Suppressor macrophage treated with lipopolysaccharide for 1 hour (primary cell): ENCODE measurements around the gene UQCRH.
"Not testable (repeated sequence)": the region's sequence is repeated elsewhere in the genome, so short reads cannot be mapped to it uniquely, and the experiment has no call there.

Experiments used
- DNase-seq, 3 donors: peaks; one replicate each; pipeline ENCODE4 v3.0.0-alpha.2; 2020 to 2022

The UQCRH gene

DNA sequence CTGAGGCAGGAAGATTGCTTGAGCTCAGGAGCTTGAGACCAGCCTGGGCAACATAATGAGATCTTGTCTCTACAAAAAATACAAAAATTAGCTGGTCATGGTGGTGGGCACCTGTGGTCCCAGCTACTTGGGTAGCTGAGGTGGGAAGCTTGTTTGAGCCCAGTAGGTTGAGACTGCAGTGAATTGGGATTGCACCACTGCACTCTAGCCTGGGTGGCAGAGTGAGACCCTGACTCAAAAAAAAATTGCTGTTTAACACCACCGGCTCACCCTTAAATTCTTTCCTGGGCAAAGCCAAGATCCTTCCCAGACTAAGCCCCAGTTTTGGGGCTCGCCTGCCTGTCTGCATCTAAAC is 30.5 kb downstream of the UQCRH start:
- DNase-seq = no peak

DNA sequence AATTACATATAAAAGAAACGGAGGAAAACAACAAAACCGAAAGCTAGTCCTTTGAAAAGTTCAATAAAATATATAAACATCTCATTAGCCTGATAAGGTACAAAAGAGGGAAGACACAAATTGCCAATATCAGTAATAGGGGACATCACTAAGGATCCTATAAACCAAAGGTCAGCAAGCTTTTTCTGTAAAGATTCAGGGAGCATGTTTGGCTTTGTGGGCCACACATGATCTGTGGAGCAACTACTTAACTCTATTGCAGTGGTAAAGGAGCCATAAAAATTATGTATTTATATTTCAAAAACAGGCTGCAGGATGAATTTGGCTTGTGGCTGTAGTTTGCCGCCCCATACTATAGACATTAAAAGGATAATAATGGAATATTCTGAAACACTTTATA is 31.6 kb downstream of the UQCRH start:
- DNase-seq = no peak

DNA sequence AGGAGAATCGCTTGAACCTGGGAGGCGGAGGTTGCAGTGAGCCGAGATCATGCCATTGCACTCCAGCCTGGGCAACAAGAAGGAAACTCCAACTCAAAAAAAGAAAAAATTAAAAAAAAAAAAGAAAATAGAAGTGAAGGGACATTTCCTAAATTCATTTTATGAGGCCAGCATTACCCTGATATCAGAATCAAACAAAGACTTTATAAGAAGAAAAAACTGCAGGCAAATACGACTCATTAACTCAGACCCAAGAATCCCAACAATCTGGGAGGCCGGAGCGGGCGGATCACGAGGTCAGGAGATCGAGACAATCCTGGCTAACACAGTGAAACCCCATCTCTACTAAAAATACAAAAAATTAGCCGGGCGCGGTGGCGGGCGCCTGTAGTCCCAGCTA is 33.9 kb downstream of the UQCRH start:
- DNase-seq = not testable (repeated sequence)

DNA sequence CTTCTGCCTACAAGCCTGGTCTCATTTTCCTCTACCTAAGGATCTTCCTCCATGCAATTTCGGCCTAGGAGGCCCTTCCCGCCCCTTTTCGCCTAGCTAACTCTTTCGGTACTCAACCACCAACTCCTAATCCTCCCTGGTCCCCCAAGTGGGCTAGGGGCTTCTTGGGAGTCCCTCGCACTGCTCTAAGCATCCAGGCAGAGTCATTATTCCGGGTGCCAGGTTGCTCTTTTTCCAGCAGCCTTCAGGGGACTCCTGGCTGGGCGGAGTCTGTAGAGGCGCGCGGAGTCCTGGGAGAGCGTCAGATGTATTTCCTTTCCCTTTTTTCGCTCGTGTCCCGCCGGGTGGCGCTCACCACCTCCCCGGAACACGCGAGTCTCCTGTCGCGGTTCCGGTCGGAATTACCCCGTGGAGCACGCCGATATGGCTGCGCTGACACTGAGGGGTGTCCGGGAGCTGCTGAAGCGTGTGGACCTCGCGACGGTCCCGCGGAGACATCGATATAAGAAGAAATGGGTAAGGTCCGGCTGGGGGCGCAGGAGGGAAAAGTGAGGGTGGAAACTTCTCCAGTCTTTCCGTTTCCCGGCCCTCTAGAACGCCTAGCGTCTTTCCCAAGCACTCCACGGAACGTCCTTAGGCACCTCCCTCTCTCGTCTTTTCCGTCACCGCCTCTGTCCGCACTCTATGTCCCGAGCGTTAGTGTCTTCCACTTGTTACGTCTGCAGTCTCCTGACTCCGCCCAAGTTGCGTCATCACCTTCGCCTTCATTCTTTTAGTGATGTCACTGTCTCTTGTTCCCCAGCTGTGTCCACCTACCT is 37.1 kb downstream of the UQCRH start, which contains the start of gene NSUN4:
TSS of gene NSUN4 (plus strand) at position 404 of the 818 bp plus-strand sequence. CDS start at position 424, 20 bp downstream.
- peak; percentile 96 to 97 (median 96) for DNase-seq

DNA sequence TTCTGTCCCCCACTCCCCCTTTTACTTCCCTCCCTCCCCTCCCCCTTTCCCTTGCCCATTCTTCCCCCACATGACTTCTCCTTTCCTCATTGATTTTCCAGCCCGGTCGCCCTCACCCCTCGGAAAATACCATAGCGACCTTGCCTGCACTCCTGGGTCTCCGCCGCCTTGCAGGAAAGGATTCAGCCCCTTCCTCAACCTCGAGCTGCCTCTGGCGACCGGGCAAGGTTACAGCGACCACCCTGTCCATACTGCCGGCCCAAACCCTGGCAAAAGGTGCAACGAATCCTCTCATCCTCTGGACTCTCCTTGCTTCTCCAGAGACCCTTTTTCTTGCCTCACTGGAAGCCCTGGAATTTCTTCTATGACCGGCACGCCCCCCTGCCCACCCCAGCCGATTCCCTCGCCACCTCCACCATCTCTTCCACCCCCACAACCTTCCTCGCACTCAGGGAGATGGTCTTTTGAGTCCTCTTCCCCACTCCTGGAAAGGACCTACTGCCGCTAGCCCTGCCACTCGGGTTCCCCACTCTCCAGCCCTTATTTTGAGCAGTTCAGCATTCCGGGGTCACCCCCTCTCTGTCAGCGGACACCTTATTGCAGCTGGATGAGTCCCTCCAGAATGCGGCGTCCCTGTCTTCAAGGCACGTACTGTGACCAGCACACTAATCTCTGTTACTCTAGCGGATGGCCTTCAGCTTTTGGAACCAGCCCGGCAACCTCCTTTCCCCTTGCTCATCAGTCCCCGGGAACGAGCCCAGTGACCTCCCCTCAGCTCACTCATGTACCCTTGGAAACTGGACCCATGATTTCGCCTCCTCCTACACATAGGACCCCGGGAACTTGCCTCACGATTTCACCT is 38.0 kb downstream of the UQCRH start:
- DNase-seq = no peak

DNA sequence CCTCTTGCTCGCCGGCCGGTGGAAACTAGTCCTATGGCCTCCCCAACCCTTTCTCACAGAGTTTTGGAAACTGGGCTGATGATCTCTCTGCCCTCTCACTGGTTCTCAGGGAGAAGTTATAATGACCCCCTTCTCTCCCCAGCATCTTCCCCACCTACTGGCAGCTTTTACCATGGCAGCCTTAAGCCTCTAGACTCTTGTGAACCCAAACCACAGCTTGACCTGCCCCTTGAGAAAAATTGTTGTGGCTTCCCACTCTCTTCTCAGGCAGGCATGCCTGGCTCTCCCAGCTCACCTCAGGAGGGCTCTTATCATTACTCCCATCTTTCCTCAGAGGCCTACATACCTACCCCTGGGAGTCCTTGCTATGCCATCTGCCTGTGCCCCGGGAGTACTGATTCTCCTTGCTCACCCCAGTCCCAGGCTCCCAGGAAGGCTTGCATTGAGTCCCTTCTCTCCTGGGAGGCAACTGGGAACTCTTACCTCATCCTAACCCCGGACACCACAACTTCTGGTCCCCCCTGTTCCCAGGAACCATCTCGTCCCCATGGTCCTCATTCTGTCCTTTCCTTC is 38.7 kb downstream of the UQCRH start:
- DNase-seq = peak in 1 of 3 donors; percentile 22

DNA sequence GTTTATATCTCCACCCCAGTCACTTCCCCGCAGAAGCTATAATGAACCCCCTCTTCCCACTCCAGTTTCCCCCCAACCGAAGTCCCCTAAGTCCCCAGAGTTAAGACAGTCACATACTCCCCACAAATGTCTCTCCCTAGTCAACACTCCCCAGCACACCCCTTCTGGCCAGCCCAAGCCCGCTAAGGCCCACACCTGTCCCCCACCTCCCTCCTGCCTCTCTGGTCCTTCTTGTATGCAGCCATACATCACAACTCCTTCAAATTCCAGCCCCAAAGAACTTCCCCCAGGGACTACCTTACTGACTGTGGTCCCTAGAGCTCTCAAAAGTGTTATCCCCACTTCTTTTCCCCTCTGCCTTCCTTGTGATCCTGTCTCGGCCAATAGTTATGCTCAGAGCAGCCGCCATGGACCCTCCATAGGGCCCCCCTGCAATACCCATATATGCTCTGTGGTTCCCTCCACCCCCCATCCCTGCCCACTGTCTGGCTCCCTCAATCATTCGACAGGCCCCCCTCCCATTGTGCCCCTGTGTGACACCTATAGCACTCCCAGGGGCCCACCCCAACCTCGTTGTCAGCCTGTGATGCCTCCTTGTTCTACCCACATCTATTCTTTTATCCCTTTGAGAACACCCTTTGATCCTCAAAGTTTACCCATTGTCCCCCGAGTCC is 39.3 kb downstream of the UQCRH start:
- DNase-seq = no peak

GRCh38 chr1:46343351-46343695 is 39.8 kb downstream of the UQCRH start:
- DNase-seq = no peak

GRCh38 chr1:46343705-46344104 is 40.2 kb downstream of the UQCRH start:
- DNase-seq = no peak

- DNase-seq = no peak
Measured at GRCh38 chr1:46344481-46344880, 41.0 kb downstream of the UQCRH start.

DNA sequence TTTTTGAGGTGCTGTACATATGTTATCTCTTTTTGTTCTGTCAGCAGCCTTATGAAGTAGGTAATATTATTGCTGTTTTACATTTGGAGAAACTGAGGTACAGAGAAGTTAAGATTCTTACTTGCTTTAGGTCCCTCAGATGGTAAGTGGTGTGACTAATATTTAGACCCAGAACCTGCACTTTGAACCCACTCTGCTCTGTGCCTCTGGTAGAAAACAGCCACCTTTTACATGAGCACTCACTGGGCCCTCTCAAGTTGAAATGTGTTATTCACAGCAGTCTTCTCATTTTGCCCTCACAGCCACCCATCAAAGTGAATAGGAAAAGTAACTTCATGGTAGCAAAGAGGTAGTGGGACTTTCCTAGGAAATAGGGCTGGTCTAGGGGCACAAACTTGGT is 41.8 kb downstream of the UQCRH start:
- DNase-seq = peak in 2 of 3 donors; percentile 16 to 32

- no peak for DNase-seq
Measured at GRCh38 chr1:46352363-46352762, 48.9 kb downstream of the UQCRH start.

GRCh38 chr1:46355920-46356319 is 52.4 kb downstream of the UQCRH start:
- DNase-seq = not testable (repeated sequence)

GRCh38 chr1:46362158-46362557 is 58.7 kb downstream of the UQCRH start:
- DNase-seq = peak in 2 of 3 donors; percentile 35 to 44

- DNase-seq = no peak
Measured at GRCh38 chr1:46363121-46363520, 59.6 kb downstream of the UQCRH start.

DNA sequence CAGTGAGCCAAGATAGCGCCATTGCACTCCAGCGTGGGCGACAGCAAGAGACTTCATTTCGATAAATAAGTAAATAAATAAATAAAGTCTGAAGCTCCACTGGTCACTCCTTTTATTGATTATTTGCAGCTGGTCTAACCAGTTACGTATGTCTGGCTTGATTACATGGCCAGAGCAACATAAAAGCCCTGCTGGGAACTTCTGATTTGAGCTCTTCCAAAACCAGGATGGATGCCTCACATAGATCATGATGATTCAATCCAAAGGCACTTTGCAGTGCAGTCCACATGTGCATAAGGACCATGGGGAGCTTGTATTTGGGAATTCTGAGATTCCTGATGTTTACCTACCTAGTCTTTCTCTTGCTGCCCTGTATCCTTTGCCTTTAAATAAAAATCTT is 61.1 kb downstream of the UQCRH start:
- no peak for DNase-seq

DNA sequence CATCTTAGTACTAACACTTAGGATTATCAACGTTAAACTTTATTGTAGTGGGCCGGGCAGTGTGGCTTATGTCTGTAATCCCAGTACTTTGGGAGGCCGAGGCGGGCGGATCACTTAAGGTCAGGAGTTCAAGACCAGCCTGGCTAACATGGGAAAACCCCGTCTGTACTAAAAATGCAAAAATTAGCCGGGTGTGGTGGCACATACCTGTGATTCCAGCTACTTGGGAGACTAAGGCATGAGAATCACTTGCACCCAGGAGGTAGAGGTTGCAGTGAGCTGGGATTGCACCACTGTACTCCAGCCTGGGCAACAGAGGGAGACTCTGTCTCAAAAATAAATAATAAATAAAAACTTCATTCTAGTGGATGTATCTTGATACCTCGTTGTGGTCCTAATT is 62.3 kb downstream of the UQCRH start:
- DNase-seq = not testable (repeated sequence)
